SH-SY5Y (cell line): ENCODE results near the gene NR6A1.

Experiments
- GATA2 ChIP-seq: IDR thresholded peaks from 2 replicates; pipeline ENCODE4 v1.6.1; 2011; ENCODE audit warnings: mild to moderate bottlenecking, low read depth, low read length
- GATA3 ChIP-seq: IDR thresholded peaks from 2 replicates; pipeline ENCODE4 v1.6.1; 2011; ENCODE audit warnings: low read depth, mild to moderate bottlenecking, low read length, moderate library complexity

GRCh38 chr9:124688238-124688904 is 82.7 kb downstream of the NR6A1 start:
- TF ChIP-seq GATA3 = no peak
- TF ChIP-seq GATA2 = no peak
